Iris pigment epithelial cell (primary cell): ENCODE results near the gene KBTBD12.
A peak's percentile ranks its signal among the peaks of the same experiment; 100 is the strongest.
"Not testable (repeated sequence)": the region's sequence is repeated elsewhere in the genome, so short reads cannot be mapped to it uniquely, and the experiment has no call there.

ENCODE experiments used
- DNase-seq: peaks from one replicate; pipeline ENCODE4 v3.0.0-alpha.2; 2011; ENCODE audit warnings: low read depth

KBTBD12 gene, protein sequence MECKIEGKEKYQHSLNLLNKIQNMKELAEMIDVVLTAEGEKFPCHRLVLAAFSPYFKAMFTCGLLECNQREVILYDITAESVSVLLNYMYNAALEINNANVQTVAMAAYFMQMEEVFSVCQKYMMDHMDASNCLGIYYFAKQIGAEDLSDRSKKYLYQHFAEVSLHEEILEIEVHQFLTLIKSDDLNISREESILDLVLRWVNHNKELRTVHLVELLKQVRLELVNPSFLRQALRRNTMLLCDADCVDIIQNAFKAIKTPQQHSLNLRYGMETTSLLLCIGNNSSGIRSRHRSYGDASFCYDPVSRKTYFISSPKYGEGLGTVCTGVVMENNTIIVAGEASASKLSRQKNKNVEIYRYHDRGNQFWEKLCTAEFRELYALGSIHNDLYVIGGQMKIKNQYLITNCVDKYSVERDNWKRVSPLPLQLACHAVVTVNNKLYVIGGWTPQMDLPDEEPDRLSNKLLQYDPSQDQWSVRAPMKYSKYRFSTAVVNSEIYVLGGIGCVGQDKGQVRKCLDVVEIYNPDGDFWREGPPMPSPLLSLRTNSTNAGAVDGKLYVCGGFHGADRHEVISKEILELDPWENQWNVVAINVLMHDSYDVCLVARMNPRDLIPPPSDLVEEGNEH

DNA sequence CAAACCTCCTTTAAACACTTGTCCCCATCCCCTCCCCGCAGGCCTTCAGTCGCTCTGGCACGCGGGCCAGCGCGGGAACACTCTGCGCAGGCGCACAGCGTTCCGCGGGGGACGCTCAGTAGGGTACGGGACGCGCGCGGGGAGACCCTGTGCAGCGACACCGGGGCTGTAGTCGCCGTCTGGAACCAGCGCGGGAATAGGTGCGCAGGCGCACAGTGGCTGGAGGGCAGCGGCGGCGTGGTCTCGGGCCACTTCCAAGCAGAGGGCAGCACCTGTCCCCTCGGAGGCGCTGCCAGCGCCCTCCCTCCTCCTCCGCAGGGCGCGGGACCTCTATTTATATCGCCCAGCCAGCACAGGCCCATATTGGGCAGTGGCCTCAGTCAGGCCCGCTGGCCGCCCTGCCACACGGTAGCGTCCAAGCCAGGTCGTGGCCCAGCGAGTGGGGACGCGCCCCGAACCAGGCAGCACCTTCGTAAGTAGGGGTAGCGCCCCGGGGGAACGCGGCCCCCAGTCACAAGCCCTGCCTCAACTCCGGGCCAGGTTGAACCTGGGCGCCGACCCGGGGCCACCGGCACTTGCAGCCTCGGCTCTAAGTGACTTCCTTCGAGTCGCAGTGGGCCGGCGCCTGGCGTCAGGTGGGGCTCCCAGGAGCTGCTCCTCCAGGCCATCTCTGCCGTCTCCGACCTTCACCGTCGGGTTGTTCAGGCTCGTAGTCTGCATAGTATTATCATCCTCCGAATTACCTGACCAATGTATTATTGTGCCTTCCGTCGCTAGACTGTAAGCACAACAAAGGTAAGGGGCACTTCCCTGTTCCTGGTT is at the start of gene KBTBD12:
Gene KBTBD12 (plus strand): TSS at position 118 of the 822 bp plus-strand sequence. CDS start 7,830 bp downstream, outside the sequence.
- no peak for DNase-seq

DNA sequence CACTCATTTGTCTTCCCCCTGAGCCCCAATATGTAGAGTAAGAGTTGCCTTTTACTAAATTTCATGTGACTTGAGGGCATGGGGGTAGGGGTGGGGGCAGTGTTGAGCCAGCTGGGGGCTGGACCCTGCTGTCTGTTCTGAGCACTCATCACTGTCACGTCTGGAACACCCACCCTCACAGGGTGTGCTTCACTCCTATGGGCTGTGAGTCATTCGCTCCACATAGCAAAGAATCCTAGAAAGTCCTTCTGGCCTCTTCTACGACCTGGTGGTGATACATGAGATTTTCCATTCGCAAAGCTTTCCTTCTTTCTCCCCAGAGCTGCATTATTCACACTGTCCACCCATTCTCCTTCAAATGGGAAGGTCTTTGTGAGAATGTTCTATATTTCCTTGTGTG is 49.1 kb upstream of the KBTBD12 start:
- DNase-seq = peak; percentile 85

DNA sequence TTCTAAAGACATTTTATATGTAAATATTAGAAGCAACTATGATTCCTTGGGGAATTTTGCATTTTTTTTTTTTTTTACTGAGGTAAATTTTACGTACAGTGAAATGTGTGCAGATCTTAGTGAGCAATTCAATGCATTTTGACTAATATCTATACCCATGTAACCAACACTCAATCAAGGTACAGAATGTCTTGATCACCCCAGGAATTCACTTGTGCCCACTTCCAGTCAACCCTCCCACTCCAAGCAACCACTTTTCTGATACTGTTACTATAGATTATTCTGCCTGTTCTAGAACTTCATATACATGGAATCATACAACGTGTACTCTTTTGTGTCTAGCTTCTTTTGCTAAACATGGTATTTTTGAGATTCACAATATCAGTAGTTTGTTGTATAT is 47.6 kb upstream of the KBTBD12 start:
- DNase-seq = no peak

DNA sequence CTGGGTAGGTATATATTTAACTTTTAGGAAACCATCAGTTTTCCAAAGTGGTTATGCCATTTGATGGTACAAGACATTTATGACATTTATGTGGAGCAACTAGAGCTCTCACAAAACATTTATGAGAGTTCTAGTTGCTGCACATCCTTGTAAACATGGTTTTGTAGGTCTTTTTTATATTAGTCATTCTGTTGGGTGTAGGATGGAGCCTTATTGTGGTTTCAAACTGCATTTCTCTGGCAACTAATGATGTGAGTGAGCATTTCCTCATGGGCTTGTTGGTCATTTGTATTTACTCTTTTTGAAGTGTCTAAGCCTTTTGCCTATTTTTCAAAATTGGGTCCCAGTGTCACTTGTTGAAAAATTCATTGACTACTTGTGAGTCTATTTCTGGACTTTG is 47.0 kb upstream of the KBTBD12 start:
- DNase-seq = peak; percentile 58

DNA sequence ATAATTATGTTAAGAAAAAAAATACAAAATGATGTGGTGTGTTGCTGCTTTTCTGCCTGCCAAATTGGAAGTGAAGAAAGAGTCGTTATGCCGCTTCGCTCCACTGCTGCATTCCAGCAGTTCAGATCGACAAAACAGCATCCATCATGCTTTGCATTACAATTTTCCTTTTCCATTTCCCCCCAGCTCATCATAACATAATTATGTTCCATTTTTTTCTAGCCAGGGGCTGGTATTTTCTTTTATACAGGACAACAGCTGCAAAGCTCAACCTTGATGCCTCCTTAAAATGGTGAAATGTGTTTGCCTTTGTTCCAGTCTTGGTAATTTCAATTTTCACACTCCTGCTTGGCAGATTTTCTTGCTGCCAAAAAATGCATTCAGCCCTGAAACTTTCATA is 44.9 kb upstream of the KBTBD12 start:
- DNase-seq = no peak

DNA sequence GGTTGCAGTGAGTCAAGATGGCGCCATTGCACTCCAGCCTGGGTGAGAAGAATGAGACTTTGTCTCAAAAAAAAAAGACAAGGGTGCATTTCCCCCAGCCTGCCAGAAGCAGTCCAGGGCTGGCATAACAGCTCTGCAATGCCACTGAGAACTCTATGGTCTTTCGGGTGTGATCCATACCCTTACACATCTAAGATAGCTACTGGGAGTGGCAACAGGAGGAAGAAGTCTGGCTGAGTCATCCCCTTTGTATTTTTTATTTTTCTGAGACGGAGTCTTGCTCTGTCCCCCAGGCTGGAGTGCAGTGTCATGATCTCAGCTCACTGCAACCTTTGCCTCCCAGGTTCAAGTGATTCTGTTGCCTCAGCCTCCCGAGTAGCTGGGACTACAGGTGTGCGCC is 40.9 kb upstream of the KBTBD12 start:
- DNase-seq = not testable (repeated sequence)

DNA sequence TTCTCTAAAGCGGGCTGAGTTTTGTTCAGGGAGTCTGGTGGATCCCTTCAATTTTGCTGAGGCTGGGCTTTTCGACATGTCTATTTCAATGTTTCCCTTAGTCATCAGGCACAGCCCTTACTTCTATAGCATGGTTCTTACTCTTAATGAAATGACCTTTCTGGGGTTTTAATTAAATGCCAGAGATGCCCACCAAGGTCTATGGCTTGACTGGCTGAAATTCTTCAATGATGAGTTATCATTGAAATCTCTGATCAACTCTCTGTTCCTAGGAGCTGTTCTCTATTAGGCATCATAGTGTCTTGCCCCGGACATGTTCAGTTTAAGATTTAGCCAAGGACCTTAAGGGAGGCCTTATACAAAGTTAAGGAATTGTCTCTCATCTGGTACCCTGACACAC is 33.4 kb upstream of the KBTBD12 start:
- DNase-seq = no peak

DNA sequence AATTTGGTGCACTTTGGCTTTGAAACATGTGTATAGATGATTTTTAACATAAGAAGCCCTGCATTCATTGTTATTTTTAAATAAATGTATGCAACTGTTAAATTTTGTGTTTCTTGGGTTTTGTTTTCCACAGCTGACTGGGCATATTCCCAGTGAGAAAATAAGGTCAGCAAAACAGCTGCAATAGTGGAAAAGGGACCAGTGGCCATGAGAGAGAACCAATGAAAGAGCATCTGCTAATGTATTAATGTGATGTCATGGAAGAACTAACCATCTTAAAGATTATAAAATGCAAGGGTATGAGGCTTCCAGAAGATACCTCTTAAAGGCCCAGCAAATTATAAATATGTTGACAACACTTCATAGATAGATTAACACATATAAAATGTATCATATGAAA is 31.0 kb upstream of the KBTBD12 start:
- no peak for DNase-seq

DNA sequence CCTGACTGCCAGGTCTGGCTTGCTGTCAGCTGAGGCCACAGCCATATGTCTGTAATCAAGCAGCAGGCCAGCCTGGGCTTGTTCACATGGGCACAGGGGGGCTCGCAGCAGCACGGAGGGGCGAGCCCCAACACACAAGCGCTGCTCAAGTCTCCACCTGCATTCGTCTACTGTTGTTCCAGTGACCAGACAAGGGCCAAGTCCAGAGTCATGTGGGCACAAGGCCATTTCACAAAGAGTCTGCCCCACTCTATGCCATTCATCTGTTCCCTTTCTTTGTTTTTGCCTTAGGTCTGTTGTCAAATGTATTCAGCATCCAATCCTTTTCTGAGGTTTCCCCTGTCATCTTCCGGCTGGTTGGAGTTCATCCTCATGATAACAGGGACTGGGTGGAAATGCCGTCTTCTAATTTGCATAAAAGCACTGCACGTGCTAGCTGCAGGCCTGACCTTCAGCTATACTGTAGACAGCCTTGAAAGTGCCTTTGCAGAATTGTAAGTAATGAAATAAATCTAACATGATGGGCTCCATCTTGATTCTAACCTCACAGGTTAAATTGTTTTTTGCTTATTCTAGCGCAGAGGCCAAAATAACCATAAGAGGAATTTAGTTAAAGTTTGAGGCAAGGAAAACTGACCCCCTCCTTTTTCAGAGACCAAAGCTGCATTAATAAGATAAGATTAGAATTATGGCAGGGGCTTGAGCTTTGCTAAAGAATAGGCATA is 28.6 kb upstream of the KBTBD12 start:
- no peak for DNase-seq

DNA sequence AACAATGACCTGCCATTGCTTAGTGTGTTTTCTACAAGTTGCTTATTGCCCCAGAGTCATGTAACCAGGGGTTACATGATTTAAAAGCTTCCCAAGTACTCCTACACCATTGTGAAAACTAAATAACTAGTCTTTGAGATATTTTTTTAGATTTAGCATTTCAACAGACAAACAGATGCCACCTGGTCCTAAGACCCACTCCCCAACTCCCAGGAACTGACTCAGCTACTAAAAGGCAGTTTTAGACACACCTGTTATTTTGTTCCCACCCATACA is 28.1 kb upstream of the KBTBD12 start:
- DNase-seq = no peak

DNA sequence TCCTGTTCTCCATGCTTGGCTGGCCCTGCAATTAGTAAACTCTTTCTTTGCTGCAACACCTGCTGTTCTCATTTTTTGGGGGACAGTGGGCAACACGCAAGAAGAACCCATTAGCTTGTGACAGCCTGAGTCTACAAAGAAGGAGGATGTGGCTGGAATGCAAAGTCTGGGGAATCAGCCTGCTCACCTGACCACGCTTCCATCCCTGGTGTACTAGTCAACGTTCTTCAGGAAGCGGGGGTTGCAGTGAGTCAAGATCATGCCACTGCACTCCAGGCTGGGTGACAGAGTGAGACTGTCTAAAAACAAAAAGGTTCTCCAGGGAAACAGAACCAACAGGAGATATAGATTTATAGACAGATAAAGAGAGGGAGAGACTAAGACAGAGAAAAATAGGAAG is 27.7 kb upstream of the KBTBD12 start:
- peak; percentile 39 for DNase-seq

DNA sequence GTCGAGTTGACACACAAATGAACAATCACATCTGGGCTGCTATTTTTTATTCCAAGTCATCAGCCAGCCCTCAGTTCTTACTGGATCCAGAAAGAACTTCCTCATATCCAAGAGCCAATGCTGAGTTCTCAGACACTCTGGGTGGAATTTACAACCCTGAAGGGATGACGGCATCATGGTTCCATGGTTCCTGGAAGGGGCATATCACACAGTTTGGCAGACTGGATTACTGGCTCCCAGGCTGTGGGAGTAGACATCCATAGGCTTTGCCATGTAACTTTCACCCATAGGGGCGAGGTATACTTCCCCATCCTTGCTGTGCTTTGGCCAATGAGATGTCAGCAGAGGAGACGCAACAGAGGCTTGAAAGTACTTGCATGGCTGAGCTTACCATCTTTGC is 26.9 kb upstream of the KBTBD12 start:
- DNase-seq = no peak

DNA sequence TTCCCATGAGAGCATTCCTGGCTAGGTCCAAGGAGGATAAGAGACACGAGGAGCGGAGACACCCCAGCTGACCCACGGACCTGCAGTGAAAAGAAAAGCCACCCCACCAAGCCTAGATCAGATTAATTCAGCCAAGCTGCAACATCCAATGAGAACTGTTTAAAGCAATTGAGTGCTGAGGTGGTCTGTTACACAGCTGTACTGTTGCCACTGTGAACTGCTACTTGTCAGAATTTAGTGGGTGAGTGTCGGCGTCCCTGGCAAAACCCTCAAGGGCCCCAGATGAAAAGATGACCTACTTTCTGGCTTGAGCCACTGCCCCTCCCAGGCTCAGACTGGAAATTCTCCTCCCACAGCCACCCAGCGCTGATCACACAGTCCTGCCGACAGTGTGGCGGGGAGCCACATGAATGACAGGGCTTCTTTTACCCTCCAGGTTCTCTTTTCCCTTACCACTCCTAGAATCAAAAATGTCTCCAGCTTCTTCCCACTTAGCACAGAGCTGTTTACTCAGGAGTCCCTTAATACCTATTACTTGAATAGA is 26.4 kb upstream of the KBTBD12 start:
- DNase-seq = peak; percentile 42

DNA sequence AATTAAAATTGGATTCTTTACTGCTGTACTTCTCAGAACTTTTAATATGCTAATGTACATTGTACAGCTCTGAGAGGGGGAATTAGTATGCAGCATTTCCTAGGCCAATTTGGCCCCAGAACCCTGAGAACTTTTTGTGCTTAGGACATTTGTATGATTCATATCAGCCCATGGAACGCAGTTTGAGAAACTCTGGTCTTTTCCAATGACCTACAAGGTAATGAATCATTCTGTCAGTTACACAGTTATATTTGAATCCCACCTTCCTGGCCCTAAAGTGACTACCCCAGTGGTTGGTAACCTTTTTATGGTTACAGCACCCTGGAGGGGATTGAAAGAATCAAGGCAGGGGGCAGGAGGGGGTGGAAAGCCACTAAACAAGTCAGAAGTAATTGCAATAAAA is 25.6 kb upstream of the KBTBD12 start:
- DNase-seq = peak; percentile 95

DNA sequence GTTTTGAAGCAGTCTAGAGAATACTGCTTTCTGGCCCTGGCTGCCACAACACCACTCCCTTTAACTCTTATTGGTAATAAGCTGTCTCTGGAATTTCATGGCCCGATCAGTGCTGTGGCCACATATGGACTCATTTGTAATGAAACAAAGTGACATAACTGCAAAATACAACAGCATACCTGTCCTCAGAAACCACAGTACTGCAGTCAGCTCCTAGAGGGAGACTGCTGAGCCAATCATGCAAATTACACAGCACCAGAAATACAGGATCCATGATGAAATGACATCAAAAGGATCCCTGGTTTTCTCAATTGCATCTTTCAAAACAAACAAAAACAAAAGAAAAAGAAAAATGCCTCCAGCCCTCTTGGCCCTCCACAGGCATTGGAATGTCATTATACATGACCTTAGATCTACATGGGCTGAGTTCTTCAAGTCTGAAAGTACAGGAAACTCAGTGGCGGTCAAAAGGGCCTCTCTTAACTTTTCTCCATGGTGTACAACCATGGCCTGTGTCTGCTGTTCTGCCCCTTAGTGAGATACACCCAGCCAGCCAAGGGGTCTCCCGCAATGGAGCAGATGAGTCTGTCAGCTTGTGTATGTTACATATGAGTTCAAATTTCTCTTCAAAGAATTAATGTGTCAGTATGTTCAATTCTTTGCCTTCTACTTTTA is 24.9 kb upstream of the KBTBD12 start:
- peak; percentile 29 for DNase-seq

DNA sequence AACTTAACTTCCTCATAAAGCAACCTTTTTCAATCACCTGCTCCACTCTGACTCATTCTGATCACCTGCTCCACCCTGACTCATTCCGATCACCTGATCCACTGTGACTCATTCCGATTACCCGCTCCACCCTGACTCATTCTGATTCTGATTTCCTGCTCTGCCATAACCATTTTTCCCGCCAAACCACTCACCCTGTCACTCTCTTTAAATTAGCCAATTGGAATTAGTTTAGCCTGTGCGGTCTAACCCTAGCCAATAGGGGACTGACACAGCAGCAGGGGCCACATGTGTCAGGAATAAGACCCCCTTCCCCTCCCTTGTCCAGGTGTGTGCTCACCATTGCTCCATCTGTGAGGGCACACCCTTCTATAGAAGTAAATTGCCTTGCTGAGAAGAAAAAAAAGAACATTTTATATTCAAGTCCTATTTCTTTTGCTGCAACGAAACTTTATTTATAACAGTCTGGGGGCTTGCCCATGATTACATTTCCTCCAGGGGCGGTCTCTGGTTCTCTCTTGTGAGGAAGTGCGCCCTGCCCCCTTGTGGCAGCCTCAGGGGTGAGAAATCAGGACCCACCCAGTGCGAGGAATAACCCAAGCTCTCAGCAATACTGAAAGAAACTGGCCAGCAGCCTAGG is 24.3 kb upstream of the KBTBD12 start:
- DNase-seq = peak; percentile 77

DNA sequence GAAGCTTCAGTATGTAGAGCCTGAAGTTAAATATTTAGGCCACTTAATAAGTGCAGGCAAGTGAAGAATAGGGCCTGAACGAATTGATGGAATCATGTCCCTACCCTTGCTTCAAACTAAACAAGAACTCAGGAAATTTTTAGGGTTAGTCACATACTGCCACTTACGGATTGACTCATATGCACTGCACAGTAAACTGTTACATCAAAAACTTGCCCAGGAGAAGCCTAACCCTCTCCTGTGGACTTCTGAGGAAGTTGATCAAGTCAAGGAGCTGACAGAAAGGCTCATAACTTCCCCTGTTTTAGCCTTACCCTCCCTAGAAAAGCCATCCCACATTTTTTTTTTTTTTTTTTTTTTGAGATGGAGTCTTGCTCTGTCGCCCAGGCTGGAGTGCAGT is 20.6 kb upstream of the KBTBD12 start:
- no peak for DNase-seq

DNA sequence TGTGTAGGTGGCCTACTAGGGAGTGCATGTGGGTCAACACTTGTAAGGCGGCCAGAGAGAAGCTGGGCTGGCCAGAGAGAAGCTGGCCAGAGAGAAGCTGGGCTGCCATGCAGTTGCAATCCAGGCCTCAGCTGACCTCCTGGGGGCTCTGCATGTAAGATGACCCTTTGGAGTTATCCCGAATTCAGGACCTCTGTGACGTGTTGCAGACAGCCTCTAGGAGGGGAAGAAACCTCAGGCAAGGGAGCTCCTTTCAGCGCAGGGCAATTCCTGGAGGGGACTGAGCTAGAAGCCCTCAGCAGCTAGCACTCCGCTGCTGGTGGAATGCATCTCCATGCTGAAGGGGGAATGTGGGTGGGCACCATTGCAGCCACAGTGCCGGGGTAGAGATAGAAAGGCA is 15.8 kb upstream of the KBTBD12 start:
- DNase-seq = no peak

DNA sequence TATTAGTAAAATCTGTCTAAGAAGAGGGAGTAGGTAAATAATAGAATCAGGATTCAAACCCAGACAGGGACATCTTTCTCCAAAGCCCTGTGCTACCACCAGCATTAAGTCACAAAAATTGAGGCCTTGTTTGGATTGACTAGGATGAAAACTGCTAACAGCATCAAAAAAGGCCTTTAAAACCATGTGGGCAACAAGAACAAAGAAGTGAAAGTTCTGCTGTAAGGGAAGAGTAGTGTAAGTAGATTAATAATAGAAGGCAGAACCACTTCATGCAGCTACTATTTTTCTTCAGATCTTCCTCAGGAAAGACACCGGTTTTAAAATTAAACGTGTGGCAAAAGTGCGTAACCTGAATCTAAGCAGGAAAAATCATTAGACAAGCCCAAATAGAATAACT is 15.3 kb upstream of the KBTBD12 start:
- DNase-seq = no peak

DNA sequence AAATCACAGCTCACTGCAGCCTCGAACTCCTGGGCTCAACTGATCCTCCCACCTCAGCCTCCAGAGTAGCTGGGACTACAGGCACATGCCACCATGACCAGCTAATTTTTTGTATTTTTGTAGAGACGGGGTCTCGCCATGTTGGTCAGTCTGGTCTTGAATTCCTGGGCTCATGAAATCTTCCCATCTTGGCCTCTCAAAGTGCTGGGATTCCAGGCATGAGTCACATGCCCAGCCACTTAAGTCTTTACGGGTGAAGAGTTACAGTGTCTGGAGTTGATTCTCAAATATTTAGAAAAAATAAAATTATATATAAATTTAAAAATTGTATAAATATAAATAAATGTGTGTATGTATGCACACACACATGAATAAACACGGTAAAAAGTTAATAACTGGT is 14.5 kb upstream of the KBTBD12 start:
- DNase-seq = peak; percentile 16

DNA sequence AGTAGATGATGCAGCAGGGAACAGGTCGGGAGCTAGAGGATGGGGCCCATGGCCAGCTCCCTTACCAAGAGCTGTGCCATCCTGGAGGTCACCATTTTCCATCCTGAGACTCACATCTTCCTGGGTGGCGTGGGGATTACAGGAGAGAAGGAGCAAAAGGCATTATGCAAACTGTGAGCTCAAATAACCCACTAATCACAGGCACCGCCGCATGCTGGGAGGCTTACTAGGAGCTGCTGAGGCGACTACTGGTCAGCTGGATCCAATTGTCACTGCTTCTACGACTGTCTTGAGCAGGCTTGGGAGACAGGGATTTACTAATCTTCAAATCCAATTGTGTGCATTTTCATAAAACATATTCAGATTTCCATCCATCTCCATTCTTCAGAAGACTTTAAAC is 12.5 kb upstream of the KBTBD12 start:
- DNase-seq = no peak
